H1 (cell line): ENCODE results near the gene PMFBP1. TPM values are rescaled to one million over a fixed set of nuclear protein-coding genes. Genes with fewer than 3 reads are reported as not detected.

Source experiments
- BRCA1 ChIP-seq: IDR thresholded peaks from 2 replicates; pipeline ENCODE4 v1.6.1; 2012; ENCODE audit warnings: low read depth, low read length, improper control_type of control experiment
- E2F6 ChIP-seq: IDR thresholded peaks from 2 replicates; pipeline ENCODE4 v1.6.1; 2012; ENCODE audit warnings: inconsistent platforms
- GTF2F1 ChIP-seq: IDR thresholded peaks from 2 replicates; pipeline ENCODE4 v1.6.1; 2012; ENCODE audit warnings: low read depth, low read length, improper control_type of control experiment, borderline replicate concordance
- HDAC6 ChIP-seq: IDR thresholded peaks from one replicate; pipeline ENCODE4 v1.7.1; 2012; ENCODE audit warnings: low read depth, mild to moderate bottlenecking, inconsistent platforms, low read length, moderate library complexity
- KDM4A ChIP-seq: IDR thresholded peaks from one replicate; pipeline ENCODE4 v1.7.1; 2012; ENCODE audit warnings: low read depth, mild to moderate bottlenecking, moderate library complexity, low read length, inconsistent platforms; ENCODE audit not compliant: severe bottlenecking
- KDM5A ChIP-seq: fragments of 200-600 bp; IDR thresholded peaks from 2 replicates; pipeline ENCODE4 v1.7.1; 2012; ENCODE audit warnings: mild to moderate bottlenecking, low read length, inconsistent platforms, mixed read lengths
- MAFK ChIP-seq: IDR thresholded peaks from 2 replicates; pipeline ENCODE4 v1.6.1; 2012; ENCODE audit warnings: low read depth, mild to moderate bottlenecking, improper control_type of control experiment, low read length
- PHF8 ChIP-seq: fragments of 200-600 bp; sonication (generic); conservative IDR thresholded peaks from 2 replicates; pipeline ENCODE4 v1.7.1; 2012; ENCODE audit warnings: low read depth, mild to moderate bottlenecking, inconsistent platforms, low read length, moderate library complexity
- POU5F1 ChIP-seq: IDR thresholded peaks from 2 replicates; pipeline ENCODE4 v1.6.1; 2011; ENCODE audit warnings: low read depth, mild to moderate bottlenecking, low read length, moderate library complexity
- RAD21 ChIP-seq, 2 experiments: IDR thresholded peaks in 1 of 2; conservative IDR thresholded peaks in 1 of 2; 2 replicates each; pipeline ENCODE4 v1.6.1; 2011; ENCODE audit warnings: low read depth in 2 of 2, low read length in 2 of 2, improper control_type of control experiment in 1 of 2, inconsistent platforms in 1 of 2, mild to moderate bottlenecking in 1 of 2, moderate library complexity in 1 of 2
- RNF2 ChIP-seq: fragments of 200-900, 300-1000 bp; sonication (generic); IDR thresholded peaks from 2 replicates; pipeline ENCODE4 v1.7.1; 2016; ENCODE audit warnings: borderline replicate concordance, low read depth, mild to moderate bottlenecking, antibody characterized with exemption, low read length; ENCODE audit not compliant: poor library complexity, severe bottlenecking; ENCODE audit errors: missing control alignments
- SIN3A ChIP-seq, 2 experiments: IDR thresholded peaks in 1 of 2; conservative IDR thresholded peaks in 1 of 2; 2 replicates each; pipeline ENCODE4 v1.6.1; 2011 to 2012; ENCODE audit warnings: low read length in 2 of 2, improper control_type of control experiment in 1 of 2, low read depth in 1 of 2, mild to moderate bottlenecking in 1 of 2
- SIX5 ChIP-seq: IDR thresholded peaks from 2 replicates; pipeline ENCODE4 v1.6.1; 2011; ENCODE audit warnings: mild to moderate bottlenecking, low read depth, low read length
- SRF ChIP-seq: IDR thresholded peaks from 2 replicates; pipeline ENCODE4 v1.6.1; 2011; ENCODE audit warnings: mild to moderate bottlenecking, low read depth, low read length, moderate library complexity
- TBP ChIP-seq: IDR thresholded peaks from 2 replicates; pipeline ENCODE4 v1.6.1; 2011; ENCODE audit warnings: low read depth, low read length, improper control_type of control experiment
- TCF12 ChIP-seq: IDR thresholded peaks from 2 replicates; pipeline ENCODE4 v1.6.1; 2011; ENCODE audit warnings: low read depth, mild to moderate bottlenecking, low read length
- TEAD4 ChIP-seq: IDR thresholded peaks from 2 replicates; pipeline ENCODE4 v1.6.1; 2012; ENCODE audit warnings: low read depth, low read length, inconsistent platforms, mixed read lengths
- ZNF274 ChIP-seq: IDR thresholded peaks from 2 replicates; pipeline ENCODE4 v1.7.0; 2012; ENCODE audit warnings: low read length, borderline replicate concordance; ENCODE audit errors: extremely low read depth
- polyA plus RNA-seq, 7 experiments: library from polyadenylated mRNA; depleted of rRNA in 3 of 7; stranded (reverse) in 5 of 7; unstranded in 2 of 7; fragments of >200 nt in 5 of 7; fragments of 200-250 nt in 2 of 7; gene quantifications; 1 replicate in 5 of 7; 2 replicates in 1 of 7; 4 replicates in 1 of 7; pipeline versions ENCODE4 v1.2.1 to v1.2.3, GENCODE V29; 2011 to 2013; ENCODE audit warnings: missing spikeins in 2 of 7, mixed read lengths in 2 of 7
- total RNA-seq: library from RNA; stranded (reverse); fragmentation: NEBNext Ultra II Directional; extraction: Animal tissue kit (Norgen Biotek cat#: 25700); gene quantifications from 2 replicates; pipeline ENCODE4 v1.2.1, GENCODE V29; 2021

PMFBP1 gene
- total and polyA plus RNA-seq, 2 of the 8 experiments (the other 6 are each of a cell fraction or from before 2014, with no cell fraction given): 0.32 to 1.6 TPM

DNA sequence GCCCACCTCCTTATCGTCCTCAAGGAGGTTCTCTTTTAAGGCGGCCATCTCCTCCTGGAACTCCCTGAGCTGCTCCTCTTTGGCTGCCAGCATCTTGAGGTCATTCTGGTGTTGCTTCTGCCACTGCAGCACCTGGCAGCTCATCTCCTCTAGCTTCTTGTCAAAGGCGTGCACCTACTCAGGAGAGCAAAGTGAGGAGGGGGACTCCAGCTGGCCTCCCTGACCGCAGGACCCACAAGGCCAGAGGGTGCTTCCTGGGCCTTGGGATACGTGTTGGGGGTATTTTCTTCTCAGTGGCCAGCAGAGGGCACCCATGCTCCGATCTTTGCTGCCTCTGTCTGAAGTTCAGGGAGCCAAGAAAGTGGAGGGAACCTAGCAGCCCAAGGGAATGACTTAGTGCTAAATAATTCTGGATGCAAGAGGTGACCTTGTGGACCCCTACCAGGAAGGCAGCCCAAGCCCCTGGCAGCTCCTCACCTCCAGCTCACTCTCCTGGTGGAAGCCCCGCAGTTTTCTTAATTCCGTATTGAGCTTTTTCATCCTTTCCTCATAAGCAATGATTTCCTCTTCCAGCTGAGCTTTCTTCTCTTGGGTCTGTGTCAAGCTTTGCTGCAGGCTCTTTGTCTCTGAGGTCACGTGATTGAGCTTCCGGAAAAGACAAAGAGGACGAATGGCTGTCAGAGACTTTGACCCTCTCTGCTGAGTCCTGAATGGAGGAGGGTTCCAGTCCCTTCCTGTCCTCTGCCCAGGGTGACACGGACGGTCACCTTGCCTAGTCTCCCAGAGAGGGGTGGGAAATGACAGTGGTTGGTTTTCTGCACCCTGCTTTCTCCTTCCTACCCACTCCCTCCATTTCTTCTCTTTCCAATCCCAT is 47.0 kb downstream of the PMFBP1 start (continued):
- TF ChIP-seq E2F6 (no peak), TEAD4 (no peak), SIN3A (conservative IDR thresholded peaks at IDR 0.05 in 1 of 2, IDR thresholded peaks at IDR 0.05 in 1 of 2; ENCODE audit: low read depth in 1 of 2, low read length in 2 of 2) (no peak), RNF2 (no peak), PHF8 (no peak), MAFK (no peak), HDAC6 (no peak), ZNF274 (no peak), BRCA1 (no peak), TBP (no peak), SIX5 (no peak), POU5F1 (no peak), RAD21 (IDR thresholded peaks at IDR 0.05 in 1 of 2, conservative IDR thresholded peaks at IDR 0.05 in 1 of 2; ENCODE audit: low read depth in 2 of 2, low read length in 2 of 2) (peak; percentile 92), KDM4A (peak; percentile 31), SRF (no peak), GTF2F1 (no peak), TCF12 (no peak), KDM5A (0 out of 2 replicates have a peak, but pooled peaks have one; percentile 6)
